ENCODE data around the gene TSPAN9.

Gene TSPAN9

GRCh38 chr12:3281588-3282383, 204.6 kb downstream of the TSPAN9 start:
- no peak for DNase-seq

GRCh38 chr12:3282384-3282670, 205.1 kb downstream of the TSPAN9 start:
- DNase-seq, result no peak

GRCh38 chr12:3283137-3283680, 206.0 kb downstream of the TSPAN9 start:
- no peak for DNase-seq

- no peak for DNase-seq
Observed at GRCh38 chr12:3284405-3284804, 207.2 kb downstream of the TSPAN9 start.

GRCh38 chr12:3285570-3285969, 208.4 kb downstream of the TSPAN9 start:
- DNase-seq, result no peak

GRCh38 chr12:3288690-3289089, 211.5 kb downstream of the TSPAN9 start:
- no peak for DNase-seq

- DNase-seq, result no peak
Observed at GRCh38 chr12:3289702-3290101, 212.5 kb downstream of the TSPAN9 start.

- DNase-seq, result no peak
Observed at GRCh38 chr12:3291939-3292338, 214.8 kb downstream of the TSPAN9 start.

GRCh38 chr12:3292677-3293412, 215.7 kb downstream of the TSPAN9 start:
- DNase-seq, result no peak

GRCh38 chr12:3293446-3294161, 216.4 kb downstream of the TSPAN9 start:
- DNase-seq, result no peak

- DNase-seq, result no peak
Observed at GRCh38 chr12:3294481-3294911, 217.3 kb downstream of the TSPAN9 start.

GRCh38 chr12:3295225-3295624, 218.0 kb downstream of the TSPAN9 start:
- no peak for DNase-seq

- no peak for DNase-seq
Observed at GRCh38 chr12:3295646-3296408, 218.6 kb downstream of the TSPAN9 start.

- DNase-seq, result no peak
Observed at GRCh38 chr12:3296409-3296701, 219.2 kb downstream of the TSPAN9 start.

GRCh38 chr12:3298603-3299002, 221.4 kb downstream of the TSPAN9 start:
- no peak for DNase-seq

GRCh38 chr12:3299929-3300832, 223.0 kb downstream of the TSPAN9 start:
- DNase-seq, result peak; percentile 84 to 87

- DNase-seq, result no peak
Observed at GRCh38 chr12:3300833-3301401, 223.7 kb downstream of the TSPAN9 start.

- DNase-seq, result no peak
Observed at GRCh38 chr12:3302401-3303041, 225.3 kb downstream of the TSPAN9 start.

GRCh38 chr12:3303410-3304136, 226.4 kb downstream of the TSPAN9 start:
- DNase-seq, result peak; percentile 3 to 8
